GM18520 (cell line): Measurements from ENCODE around the gene TENT5D.
"Not testable (repeated sequence)": the region's sequence is repeated elsewhere in the genome, so short reads cannot be mapped to it uniquely, and the experiment has no call there.

Source experiments
- ATAC-seq: cut with Tn5 transposase; IDR thresholded peaks from one replicate; pipeline ENCODE4 v1.9.1; 2021; ENCODE audit not compliant: unreplicated experiment

Gene TENT5D

DNA sequence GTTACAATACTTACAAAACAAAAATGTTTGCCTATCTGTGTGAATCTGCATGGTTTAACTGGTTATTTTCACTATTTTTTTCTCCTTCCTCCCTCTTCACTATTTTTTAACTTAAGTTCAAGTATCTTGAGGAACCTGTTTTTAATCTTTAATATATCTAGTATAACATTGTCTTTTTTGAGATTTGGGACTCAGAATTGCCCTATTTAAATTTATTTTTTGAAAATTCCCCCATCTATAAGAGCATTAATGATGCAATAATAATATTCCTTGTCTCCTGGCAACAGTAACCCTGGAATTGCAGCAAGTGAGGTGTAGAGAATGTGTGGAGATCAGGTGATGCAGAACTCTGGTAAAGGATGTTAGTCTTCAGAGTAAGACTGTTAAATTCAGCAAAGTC is at the start of gene TENT5D:
TENT5D (plus strand) TSS at position 301 of the 400 bp plus-strand sequence. CDS start 22,093 bp downstream, outside the sequence.
- ATAC-seq: no peak

DNA sequence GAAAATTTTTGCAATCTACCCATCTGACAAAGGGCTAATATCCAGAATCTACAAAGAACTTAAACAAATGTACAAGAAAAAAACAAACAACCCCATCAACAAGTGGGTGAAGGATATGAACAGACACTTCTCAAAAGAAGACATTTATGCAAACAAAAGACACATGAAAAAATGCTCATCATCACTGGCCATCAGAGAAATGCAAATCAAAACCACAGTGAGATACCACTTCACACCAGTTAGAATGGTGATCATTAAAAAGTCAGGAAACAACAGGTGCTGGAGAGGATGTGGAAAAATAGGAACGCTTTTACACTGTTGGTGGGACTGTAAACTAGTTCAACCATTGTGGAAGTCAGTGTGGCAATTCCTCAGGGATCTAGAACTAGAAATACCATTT is 34.6 kb upstream of the TENT5D start:
- ATAC-seq: not testable (repeated sequence)

DNA sequence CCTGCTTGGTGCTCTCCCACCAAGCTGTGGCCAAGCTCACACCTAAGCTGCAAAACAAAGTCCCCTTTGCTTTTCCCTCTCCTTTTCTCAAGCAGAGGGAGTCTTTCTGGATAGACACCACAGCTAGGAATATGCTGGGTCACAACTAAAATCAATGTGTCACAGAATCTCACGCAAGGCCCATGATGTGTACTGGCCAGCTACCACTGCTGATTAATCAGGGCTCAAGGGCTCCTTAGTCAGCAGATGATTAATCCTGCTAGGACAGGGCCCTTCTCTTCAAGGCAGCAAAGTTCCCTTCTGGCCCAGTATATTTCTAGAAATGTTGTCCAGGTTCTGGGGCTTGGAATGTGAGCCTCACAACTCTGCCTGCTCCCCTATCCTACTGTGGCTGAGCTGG is 32.0 kb upstream of the TENT5D start:
- ATAC-seq: no peak

DNA sequence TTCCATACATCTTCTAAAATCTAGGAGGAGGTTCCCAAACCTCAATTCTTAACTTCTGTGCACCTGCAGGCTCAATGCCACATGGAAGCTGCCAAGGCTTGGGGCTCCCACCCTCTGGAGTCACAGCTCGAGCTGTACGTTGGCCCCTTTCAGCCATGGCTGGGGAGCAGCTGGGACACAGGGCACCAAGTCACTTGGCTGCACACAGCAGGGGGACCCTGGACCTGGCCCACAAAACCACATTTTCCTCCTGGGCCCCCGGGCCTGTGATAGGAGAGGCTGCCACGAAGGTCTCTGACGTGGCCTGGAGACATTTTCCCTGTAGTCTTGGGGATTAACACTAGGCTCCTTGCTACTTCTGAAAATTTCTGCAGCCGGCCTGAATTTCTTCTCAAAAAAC is 8.2 kb upstream of the TENT5D start:
- no peak for ATAC-seq

DNA sequence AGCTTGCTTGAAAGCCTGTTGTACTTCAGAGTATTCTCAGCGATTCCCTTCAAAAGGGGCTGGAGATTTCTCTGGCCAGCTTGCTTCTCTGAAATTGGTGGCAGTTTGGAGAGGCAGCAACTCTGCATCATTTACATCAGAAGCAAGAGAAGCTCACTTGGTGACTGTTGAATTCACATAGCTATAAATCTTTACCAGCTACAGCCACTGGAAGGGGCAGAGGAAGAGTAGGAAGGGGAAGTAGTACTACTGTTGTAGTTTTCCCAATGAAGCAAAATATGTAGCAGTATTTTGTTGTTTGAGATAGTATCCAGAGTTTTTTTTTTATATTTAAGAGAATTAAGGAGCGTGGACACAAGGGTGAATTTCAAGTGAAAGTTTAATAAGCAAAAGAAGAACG is 2.8 kb downstream of the TENT5D start:
- ATAC-seq: no peak

DNA sequence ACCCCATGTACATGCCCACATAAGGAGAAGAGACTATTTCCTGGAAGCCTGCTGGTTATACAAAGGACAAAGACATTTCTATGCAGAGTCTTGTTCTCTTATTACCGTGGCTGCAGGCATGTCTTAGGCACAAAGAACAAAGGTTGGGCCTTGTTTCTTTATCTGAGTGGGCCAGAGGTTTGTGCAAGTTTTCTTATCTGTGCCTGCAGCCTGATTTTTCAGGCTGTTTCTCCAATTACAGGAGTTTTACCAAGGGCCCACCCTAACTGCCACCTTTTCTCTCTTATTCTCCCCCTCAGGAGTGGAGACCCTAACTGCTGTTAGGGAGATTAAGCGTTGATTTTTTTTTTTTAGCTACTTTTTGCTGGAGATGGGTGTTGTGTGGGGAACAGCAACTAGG is 3.5 kb downstream of the TENT5D start:
- no peak for ATAC-seq

DNA sequence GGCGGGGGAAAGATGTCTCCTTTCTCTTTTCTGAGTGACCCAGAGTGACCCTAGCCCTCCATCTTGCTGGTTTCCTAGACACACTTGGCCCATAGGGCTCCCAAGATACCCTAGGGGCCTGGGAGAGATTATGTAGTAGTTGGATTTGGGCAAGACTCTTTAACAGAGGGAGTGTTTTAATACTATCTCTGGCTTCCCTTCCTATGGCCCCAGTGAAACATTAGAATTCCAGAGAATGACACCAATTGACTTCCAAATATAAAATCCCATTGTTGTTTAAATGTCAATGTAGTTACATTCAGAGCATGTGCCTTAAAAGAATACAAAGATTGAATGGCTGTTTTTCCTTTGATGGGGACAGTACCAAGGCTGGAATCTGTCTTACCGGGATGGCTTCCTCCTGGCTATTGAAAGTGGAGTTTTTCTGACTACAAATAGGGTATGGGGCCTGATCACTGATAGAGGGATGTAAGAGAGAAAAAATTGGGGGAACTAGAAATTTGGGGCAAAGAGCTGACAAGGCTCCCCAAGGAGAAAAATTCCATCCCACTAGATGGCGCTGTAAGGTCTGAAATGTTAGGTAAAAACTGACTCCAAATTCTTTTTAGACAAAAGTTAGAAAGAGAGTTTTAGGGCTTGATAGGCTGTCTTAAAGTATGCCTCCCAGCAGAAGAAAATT is 10.7 kb downstream of the TENT5D start:
- no peak for ATAC-seq

DNA sequence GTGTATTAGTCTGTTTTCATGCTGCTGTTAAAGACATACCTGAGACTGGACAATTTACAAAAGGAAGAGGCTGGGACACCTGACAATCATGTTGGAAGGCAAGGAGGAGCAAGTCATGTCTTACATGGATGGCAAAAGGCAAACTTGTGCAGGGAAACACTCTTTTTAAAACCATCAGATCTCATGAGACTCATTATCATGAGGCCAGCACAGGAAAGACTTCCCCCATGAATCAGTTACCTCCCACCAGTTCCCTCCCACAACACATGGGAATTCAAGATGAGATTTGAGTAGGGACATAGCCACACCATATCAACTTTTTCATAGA is 11.2 kb downstream of the TENT5D start:
- no peak for ATAC-seq

DNA sequence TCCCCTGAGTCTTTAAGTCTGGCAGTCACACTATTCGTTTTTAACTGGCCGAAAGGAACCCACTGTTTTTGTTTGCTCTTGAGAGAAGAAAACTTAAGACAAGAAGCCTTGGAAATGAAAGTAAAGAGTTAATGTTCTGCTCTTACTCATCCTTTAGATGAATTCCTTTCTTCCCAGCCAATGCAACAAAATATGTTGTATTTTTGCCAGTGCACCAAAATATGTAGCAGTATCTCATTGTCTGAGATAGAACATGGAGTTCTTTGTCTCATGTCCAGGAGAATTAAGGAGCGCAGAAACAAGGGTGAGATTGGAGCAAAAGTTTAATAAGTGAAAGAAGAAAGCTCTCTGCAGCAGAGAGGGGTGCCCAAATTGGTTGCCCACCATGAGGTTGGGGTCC is 12.2 kb downstream of the TENT5D start:
- ATAC-seq: no peak

DNA sequence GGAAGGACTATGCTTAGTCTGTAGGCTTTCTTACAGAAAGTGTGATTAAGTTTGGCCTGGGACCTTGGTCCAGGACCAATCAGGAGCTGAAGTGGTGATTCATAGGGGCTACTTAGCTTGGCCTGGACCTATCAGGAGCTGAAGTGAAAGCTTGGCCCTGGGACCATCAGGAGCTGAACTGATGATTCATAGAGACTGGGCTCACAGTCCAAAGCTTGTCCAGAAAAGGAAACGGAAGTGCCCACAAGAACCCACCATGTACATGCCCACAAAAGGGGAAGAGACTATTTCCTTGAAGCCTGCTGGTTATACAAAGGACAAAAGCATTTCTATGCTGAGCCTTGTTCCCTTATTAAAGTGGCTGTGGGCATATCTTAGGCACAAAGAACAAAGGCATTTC is 12.6 kb downstream of the TENT5D start:
- no peak for ATAC-seq

DNA sequence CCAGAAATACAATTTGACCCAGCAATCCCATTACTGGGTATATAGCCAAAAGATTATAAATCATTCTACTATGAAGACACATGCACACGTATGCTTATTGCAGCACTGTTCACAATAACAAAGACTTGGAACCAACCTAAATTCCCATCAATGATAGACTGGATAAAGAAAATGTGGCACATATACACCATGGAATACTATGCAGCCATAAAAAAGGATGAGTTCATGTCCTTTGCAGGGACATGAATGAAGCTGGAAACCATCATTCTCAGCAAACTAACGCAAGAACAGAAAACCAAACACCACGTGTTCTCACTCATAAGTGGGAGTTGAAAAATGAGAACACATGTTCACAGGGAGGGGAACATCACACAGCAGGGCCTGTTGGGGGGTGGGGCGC is 47.9 kb downstream of the TENT5D start:
- ATAC-seq: not testable (repeated sequence)

DNA sequence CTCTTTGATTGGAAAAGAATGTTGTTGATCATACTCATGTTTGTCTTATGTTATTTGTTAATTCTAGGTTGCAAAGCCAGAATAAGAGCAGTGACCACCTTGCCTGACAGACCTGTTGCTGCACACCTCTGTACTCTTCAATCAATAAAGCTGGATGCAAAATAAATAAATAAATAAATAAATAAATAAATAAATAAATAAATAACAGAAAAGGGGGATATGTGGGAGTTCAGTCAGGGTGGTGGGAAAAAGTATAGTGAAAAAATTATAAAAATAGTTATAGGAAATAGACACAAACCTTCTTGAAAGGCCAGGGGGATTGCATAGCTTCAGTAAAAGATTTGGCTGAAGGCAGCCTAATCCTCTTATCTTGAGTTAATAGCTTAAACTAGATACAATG is 51.3 kb downstream of the TENT5D start:
- no peak for ATAC-seq

DNA sequence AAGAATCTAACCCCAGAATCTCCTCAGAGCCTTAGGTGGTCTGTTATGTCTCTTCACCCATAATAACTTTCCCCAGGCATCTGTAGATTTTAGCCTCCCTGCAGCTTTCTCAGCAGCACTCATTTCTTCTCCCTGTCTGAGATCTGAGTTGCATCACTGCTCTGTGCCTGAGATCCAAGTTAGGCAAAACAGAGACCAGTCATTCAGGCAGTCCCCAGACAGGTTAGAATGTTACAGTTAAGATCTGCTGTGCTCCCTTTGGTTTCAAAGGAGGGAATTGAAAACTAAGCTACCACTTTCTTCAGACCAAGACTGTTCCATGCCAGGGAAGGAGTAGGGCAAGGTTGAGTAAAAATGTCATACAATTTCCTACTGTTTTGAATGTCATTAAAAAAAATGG is 65.3 kb downstream of the TENT5D start:
- ATAC-seq: no peak

DNA sequence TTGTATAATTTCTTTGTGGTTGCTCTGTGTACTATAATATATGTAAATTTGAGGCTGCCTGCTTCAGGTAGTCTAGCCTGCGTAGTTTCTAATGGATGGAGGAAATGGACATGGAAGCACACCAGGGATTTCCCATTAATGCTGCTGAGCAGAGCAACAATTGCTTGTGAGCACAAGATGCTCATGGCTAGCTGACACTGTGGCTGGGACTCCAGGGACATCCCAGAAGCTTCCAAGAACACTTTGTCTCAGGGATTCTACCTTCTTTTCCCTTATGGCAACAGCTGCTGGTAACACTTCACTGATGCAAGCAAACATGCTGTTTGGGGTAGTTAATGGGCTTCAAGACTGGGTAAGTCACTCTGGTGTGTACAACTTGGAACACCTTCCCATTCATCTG is 66.1 kb downstream of the TENT5D start:
- ATAC-seq: no peak

DNA sequence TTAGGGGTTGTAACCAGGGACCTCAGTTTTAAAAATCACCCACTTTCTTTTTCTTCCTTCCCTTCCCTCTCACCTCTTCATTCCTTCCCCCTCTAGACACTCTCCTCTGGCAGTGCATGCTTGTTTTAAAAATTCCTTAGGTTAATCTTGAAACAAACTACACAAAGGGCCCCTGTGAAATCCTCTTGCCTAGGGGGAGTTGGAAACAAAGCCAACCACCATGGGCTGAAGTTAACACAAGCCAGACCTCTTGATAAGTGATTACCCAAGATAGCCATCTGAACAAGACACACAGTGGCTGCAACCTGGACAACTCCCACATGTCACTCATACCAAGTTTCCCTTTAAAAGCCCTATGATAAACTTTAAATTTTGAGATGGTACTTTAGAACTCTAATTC is 68.9 kb downstream of the TENT5D start:
- no peak for ATAC-seq
